HL-60 (cell line): Measurements from ENCODE around the gene S100A8.

Experiments
- CTCF ChIP-seq: IDR thresholded peaks from one replicate; pipeline ENCODE4 v1.5.1; 2011; ENCODE audit warnings: low read length, control low read depth, inconsistent platforms; ENCODE audit not compliant: insufficient read depth
- GABPA ChIP-seq: IDR thresholded peaks from 2 replicates; pipeline ENCODE4 v1.6.1; 2012; ENCODE audit warnings: low read depth
- POLR2AphosphoS5 ChIP-seq: IDR thresholded peaks from 2 replicates; pipeline ENCODE4 v1.6.1; 2012; ENCODE audit warnings: low read depth
- REST ChIP-seq: IDR thresholded peaks from 2 replicates; pipeline ENCODE4 v1.6.1; 2012; ENCODE audit warnings: low read depth; ENCODE audit not compliant: insufficient replicate concordance

- TF ChIP-seq CTCF (no peak), REST (no peak), GABPA (no peak), POLR2AphosphoS5 (no peak)
These were observed 23.8 kb downstream of the S100A8 start for GRCh38 chr1:153367090-153367489.
